Measurements from ENCODE around the gene TIRAP.
A peak's percentile ranks its signal among the peaks of the same experiment; 100 is the strongest.
"Not testable (repeated sequence)": the region's sequence is repeated elsewhere in the genome, so short reads cannot be mapped to it uniquely, and the experiment has no call there.

Gene TIRAP, protein sequence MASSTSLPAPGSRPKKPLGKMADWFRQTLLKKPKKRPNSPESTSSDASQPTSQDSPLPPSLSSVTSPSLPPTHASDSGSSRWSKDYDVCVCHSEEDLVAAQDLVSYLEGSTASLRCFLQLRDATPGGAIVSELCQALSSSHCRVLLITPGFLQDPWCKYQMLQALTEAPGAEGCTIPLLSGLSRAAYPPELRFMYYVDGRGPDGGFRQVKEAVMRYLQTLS
- total RNA-seq = 7.1 to 17.7 (median 12.3) reads per million in 4 donors

DNA sequence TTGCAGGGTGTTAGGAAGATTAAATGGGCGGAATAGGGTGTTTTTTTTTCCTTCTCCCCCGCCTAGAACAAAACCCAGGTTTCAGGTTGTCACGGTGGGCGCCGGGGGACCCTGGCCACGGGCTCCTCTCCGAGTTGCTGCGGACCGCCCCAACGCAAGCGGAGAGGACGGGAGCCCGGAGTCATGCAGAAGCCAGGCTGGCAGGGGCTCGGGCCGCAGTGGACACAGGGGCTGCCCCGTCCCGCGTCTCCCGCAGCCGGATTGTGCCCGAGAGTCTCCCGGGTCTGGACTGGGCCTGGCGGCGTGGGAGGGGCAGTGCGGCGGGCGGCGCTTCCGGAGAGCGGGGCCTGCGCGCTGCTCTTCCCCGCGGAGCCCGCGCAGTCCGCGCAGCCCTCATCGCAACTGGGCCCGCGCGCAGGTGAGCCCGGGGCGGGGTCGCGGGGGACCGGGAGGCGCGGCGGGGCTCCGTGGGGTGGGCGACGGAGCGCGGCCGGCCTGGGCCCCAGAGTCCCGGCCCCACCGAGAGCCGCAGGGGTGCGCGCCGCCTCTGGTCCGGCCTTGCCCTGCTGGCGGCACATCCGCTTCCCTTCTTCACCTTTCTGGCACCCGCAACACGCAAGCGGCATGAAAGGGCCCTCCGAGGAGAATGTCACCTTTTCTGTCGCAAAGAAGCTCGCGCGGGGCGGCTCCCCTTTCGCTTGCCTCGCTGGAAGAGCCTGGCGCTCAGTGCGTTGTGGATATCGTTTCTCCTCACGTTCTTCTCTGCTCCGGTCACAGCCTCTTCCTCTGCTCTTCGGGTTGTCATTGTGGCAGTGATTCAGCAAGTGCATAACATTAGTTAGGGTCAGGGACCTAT, at the start of gene TIRAP:
TIRAP (plus strand) TSS at position 358 of the 856 bp plus-strand sequence. CDS start 7,802 bp downstream, outside the sequence.
- DNase-seq = peak; percentile 34 to 70 (median 51)

DNA sequence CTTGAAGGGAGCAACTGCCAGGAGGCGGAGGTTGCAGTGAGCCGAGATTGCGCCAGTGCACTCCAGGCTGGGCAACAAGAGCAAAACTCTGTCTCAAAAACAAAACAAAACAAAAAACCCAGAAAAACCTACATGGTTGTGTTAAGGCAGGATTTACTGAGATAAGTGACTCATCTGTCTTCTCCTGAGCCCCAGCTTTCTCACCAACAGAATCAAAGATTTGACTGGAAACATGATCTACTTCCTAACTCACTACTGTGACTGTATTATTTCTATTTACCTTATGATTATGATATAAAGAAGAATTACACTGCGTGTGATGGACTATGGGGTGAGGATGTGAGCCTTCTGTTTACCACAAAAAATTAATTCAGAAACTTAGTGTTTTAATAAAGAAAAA, 49.5 kb upstream of the TIRAP start:
- DNase-seq = no peak

DNA sequence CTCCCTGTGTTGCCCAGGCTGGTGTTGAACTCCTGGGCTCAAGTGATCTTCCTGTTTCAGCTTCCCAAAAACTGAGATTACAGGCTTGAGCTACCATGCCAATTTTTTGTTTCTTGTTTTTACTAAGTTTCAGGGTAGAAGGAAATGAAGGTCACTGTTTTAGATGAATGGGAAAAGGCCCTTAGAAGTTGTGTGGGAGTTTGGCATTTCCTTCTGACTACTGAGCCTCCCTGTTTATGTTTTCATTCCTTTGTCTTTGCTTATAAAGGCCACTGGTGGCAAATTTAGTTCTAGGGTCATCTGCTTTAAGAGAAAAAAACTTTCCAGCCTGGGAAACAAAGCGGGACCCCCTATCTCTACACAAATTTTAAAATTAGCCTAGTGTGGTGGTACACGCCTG, 36.3 kb upstream of the TIRAP start:
- DNase-seq = no peak

DNA sequence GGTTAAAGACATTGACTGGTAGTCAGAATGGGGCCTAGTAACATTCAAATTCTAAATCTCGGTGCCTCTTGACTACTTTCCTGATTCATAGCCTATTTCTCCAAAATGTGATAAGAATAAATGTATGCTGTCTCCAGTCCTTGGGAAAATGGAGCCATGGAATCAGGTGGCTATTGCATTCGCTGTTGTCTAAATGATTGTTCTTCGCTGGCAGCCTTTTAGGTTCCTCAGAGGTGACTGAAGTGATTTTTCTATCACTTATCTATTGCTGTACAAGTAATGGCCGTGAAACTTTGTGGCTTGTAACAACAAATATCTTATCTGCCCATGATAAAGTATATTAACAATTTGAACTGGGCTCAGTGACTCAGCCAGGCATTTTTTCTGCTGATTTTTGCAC, 29.6 kb upstream of the TIRAP start:
- DNase-seq = no peak

DNA sequence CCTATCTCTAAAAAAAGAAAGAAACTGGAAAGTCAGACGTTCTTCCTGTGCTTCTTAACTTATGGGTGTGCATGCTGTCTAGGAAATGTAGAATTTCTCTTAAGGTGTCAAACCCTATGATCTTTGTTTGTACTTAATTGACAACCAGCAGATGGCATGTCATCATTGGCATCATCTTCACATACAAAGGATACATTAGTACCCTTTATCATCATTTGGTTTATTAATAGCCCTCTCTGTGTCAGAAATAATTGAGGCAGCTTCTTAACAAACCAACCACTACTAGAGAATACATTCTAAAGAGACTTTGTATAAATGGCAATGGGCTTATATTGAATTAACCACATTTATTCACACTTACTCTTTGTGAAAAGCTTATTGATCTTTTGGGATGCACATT, 28.1 kb upstream of the TIRAP start:
- no peak for DNase-seq

DNA sequence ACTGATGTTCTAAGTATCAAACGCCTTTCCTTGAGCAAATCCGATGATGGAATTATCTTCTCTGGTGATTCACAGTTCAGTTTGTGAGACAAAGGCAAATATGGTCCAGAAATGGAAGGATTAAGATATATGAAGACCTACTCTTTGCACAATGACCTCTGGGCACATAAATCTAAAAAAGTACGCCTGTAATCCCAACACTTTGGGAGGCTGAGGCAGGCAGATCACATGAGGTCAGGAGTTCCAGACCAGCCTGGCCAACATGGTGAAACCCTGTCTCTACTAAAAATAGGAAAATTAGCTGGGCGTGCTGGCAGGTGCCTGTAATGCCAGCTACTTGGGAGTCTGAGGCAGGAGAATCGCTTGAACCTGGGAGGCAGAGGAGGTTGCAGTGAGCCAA, 27.4 kb upstream of the TIRAP start:
- not testable (repeated sequence) for DNase-seq

DNA sequence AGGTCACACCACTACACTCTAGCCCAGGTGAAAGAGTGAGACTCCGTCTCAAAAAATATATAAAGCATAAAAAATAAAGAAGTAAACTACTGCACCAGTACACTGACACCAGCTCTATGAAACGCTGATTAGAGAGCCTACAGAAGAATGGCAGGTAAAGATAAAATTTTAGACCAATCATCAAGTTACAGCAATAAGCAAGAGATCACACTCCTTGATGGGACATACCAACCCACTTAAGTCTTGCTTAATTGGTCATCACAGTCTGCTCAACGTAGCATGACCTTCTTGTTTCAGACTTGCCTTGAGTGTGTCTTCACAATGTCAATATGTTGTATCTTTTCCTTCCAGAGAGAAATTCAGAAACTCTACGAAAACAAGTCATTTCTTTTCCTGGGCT, 26.7 kb upstream of the TIRAP start:
- no peak for DNase-seq

DNA sequence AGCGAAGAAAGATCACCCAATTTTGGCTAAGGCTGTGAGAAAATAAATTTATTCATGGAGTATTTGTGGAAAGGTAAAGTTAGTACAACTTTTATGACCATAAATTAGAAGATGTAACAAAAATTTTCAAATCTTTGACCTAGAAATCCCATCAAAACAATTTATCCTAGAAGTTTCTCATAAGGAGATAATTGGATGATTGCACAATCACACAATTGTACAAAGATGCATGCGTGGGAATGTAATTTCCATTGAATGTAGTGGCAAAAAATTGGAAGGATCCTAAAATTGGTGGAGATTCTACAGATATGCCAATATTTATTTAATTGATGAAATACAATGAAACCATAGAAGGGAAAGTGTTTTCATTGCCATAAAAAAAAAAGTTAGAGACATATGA, 25.7 kb upstream of the TIRAP start:
- no peak for DNase-seq

DNA sequence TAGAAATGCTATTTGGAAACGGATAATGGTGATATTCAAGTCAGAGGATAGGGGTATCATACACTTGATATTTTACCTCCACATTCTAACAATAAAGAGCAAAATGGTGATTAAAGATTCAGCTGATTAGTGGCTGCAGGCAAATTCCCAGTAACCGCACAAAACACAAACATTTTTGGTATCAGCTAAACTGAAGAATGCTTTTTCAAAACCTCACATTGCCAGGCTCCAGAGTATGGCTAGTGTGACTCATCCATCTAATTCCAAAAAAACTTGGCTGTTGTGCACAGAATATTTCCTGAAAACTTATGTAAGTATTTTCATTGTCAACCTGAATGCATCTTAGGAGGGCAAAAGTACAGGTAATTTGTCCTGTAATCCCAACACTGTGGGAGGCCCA, 25.1 kb upstream of the TIRAP start:
- no peak for DNase-seq

DNA sequence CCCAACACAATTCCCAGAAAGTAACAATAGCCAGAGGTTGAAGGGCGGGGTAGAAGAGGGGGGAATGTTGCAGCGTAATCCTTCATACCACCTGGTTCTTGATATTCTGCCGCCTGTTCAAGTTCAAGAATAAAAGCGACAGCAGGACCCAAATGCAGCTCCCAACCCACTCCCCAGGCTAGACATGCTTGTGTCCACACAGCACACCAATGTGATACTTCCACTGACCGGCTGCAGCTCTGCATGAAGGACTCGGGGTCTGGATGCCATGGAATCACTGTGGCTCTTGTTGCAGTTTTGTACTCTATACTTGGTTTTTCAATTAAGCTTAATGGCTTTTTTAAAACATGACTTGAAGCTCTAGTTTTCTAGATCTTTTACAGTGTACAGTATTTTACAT, 20.7 kb upstream of the TIRAP start:
- no peak for DNase-seq

DNA sequence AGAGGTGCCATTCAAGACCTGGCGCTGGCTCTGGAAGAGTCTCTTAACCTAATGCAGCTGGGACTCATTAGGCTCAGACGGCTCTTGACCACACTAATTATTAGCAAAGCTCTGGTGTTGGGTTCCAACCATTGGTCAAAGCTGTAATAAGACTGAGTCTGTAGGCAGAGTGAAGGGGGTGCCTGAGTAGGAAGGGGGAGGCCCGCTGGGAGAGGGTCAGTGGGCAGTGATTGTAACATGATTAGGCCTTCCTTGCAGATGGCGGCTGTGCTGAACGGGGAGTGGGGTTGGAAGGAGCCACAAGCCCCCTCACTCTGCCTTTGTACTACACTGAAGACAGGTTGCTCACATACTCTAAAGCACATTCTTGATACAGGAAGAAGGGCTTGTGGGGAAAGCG, 19.4 kb upstream of the TIRAP start:
- DNase-seq = no peak

DNA sequence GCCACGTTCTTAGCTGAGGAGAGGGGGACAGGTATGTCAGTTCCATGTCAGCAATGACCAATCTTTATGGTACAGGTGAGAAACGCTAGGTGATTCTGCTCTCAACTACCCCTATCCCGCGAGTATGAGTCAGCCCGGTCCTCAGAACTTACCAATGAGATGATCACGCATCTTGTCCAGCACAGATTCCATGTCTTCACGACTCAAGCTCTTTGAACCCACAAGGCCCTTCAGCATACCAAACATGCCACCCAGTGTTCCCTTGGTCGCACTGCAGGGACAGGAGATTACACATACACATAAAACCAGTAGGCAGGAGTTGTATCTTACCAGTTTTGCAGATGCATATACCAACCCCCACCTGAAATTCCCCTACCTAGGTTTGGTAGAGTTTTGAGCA, 17.1 kb upstream of the TIRAP start:
- no peak for DNase-seq

DNA sequence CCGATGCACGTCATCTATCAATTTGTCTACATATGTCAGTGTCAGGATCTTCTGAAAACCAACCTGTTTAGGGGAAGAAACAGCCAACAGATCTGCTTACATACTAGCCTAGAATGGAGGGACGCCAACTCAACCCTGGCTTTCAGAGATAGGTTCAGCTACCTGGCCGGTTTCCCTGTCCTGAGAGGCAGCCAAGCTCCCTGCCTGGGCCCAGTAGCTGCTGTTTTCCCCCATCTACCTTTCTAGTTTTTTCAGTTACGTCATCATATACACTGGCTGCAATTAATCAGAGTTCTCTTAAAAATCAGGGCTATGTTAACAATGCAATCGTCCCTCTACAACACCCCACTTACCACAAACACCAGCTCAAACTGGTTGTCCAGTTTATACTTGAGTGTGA, 15.2 kb upstream of the TIRAP start:
- DNase-seq = no peak

DNA sequence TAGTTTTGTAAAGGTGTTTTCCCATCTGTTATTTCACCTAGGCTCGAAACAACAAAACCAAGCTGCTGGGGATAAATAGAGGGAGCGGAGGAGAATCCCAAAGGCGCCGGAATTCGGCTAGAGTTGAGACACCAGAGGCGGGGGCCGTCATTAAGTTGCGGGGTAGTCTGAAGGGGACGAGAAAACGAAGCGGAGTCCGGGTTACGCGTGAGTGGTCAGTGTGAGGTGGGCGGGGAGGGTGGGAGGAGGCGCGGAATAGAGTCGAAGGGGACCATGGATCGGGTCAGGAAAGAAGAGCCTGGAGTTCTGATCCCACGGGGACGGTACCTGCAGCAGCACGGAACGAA, 14.6 kb upstream of the TIRAP start:
- DNase-seq = no peak

DNA sequence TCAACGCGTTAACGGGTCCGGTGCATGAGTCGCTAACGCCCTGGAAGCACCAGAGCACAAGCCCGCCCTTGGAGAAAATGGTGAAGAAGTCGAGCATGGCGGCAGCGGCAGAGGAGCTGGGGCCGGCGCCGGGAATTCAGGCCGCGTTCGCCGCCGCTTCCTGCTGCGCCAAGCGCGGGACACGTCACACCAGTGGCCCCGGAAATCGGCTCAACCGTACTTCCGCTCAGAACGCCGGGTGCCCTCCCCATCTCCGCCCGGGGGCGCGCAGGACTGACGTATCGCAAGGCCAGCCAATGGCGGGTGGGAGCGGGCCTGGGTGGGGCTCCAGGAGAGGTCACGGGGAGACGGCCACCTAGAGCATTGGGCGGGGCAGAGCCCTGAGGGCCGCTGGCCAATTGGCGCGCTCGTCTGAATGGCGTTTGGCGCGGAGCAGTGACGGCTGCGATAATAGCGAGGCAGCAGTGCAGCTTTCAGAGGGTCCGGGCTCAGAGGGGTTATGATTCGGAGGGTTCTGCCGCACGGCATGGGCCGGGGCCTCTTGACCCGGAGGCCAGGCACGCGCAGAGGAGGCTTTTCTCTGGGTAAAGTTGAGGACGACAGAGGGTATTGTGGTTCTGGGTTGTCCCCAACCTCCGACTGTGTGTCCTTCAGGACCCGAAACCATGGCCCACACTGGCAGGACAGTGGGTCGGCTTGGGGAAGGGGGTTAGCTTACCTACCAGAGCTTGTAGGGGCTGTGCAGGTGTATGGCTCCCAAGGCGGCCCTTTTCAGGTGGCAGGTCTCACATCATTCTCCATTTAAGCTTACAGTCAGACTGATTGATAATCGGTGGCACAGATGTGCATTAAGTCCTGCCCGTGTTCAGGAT, 13.9 kb upstream of the TIRAP start, which contains the start of the genes FOXRED1 and SRPRA:
FOXRED1 (plus strand) TSS at position 447 of the 872 bp plus-strand sequence; CDS start at position 500, 53 bp downstream.
SRPRA (minus strand) TSS at position 188 of the 872 bp plus-strand sequence; CDS start at position 97, 91 bp downstream.
- DNase-seq = peak; percentile 99 to 100 (median 100)

DNA sequence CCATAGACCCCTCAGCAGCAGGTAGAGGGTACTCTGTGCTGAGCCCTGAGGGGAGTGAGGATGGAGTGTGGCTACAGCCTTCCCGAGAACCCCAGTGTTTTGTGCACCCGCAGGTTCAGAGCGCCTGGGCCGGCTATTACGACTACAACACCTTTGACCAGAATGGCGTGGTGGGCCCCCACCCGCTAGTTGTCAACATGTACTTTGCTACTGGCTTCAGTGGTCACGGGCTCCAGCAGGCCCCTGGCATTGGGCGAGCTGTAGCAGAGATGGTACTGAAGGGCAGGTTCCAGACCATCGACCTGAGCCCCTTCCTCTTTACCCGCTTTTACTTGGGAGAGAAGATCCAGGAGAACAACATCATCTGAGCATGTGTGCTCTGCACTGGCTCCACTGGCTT, 5.6 kb upstream of the TIRAP start:
- no peak for DNase-seq

DNA sequence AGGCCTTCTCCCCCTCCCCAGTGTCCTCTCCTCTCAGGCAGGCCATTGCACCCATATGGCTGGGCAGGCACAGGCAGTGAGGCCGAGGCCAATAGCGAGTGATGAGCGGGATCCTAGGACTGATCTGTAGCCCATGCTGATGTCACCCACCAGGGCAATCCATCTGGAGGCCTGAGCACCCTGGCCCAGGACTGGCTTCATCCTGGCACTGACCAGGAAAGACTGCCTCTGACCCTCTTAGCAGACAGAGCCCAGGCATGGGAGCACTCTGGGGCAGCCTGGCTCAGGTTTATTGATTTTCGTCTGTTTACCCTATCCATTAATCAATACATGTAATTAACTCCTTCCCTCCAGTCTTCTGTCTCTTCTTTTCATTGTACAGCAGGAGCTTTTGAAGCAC, 5.1 kb upstream of the TIRAP start:
- no peak for DNase-seq

DNA sequence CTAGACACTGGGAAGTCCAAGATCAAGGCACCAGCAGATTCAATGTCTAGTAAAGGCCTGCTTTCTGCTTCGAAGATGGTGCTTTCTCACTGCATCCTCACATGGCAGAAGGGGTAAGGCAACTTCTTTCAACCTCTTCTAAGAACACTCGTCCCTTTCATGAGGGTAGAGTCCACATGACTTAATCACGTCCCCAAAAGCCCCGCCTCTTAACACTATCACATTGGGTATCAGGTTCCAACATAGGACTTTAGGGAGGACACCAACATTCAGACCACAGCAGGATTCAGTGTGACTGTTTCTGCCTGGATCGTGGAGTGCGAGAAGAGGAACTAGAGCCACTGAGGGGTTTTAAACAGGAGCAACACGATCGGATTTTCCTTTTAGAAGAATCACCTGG, 3.7 kb upstream of the TIRAP start:
- DNase-seq = no peak

DNA sequence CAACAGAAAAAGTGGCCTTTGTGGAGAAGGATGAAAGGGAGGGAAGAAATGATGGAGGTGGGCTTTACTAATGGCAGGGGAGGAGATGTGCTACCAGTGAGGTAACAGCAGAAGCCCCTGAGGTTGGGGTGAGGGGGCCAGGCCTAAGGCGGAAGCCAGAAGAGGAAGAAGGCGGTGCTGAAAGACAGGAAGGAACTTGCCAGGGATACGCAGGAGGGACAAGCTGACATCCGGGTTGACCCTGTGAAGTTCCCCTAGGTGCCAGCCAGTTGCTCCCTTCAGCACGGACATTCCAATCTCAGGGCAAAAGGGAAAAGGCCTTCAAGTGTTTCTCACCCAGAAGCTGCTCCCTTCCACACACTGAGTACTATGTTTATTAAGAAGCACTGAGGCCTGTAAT, 2.3 kb upstream of the TIRAP start:
- DNase-seq = no peak

DNA sequence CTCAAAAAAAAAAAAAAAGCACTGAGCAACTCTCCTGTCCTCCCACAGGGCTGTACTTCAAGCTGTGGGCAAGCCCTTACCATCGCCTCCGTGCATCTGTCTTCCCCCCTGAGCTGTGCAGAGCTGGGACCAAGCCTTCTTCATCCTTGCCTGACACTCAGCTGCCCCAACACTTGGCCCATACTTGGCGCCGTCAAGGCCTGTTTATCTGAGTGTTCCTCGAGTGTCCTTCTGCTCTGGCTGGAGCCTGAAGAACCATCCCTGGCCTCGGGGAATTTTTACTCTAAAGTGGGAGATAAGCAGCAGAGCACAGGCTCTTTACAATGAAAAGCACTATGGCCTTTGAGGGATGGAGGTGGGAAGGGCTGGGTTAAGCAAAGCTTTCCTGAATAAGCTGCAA, 1.6 kb upstream of the TIRAP start:
- DNase-seq = no peak

DNA sequence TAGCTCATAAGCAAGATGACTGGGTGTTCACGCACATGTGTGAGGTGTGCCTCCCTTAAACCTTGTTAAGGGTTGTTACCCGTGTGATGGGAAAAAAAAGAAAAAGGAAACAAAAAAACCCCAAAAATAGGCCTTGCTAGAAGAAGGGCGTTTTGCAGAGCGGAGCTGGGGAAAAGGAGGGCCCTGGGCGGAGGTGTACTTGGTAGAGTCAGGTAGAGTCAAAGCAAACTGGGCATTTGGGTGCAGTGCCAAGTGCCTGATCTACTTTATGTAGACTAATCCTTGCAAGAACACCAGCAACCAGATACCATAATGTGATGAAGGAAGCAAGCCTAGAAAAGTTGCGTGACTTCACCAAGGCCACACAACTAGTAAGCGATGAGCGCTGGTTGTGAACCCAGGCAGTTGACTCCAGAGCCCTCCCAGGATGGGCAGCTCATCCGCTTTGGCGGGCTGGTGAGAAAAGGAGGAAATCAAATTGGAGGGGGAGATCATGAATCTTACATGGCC, 1.2 kb upstream of the TIRAP start:
- DNase-seq = no peak

DNA sequence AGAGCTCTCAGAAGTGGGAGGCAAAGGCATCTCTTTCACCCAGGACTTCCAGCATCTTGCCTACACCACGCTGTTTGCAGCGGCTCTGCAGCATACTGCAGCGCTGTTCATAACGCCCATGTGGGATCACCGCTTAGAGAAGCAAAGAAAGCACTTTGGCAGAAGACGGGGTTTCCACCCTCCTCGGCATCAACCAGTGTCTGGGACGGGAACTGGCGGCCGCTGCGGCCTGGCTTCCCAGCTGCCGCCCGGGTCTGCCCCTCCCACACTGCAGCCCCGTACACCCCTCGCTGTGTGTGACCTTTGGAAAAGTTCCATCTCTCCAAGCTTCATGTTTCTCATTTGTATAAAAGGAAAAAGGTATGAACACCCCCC, 545 bp upstream of the TIRAP start:
- peak in 2 of 5 donors; percentile 29 to 52 for DNase-seq

DNA sequence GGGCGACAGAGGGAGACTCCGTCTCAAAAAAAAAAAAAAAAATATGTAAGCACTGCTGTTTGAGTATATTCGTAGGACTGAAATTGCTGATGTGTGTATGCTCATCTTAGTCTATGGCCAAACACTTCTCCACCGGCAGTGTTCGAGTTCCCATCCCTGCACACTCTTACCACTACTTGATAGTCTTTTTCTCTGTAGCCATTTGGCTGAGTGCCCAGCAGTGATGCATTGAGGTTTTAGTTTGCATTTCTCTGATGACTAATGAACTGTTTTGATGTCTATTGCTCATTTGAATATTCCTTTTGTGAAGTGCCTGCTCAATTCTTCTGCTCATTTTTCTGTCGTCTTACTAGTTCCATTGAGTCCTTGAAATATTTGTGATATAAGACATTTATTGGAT, 1.9 kb downstream of the TIRAP start:
- peak; percentile 43 to 82 (median 67) for DNase-seq

All from T-helper 1 cell (primary cell).